ENCODE measurements around the gene MSX1. TPM values are rescaled to one million over a fixed set of nuclear protein-coding genes. Genes with fewer than 3 reads are reported as not detected.

MSX1 gene
- total RNA-seq, 2 experiments from 2014 or later = 0.12 TPM; not detected in 1

- CTCF ChIA-PET = no interaction called here
- DNase-seq (no peak), ATAC-seq (no peak)
- Mint-ChIP-seq H3K4me3 (no peak overlapping the region), H3K4me1 (no peaks in the 10 kb centered on the region), H3K36me3 (no peaks in the 10 kb centered on the region), H3K9me3 (ENCODE audit: low read depth) (peaks cover 2% of the 10 kb centered on the region), H3K27ac (no peak overlapping the region), H3K27me3 (no peaks in the 10 kb centered on the region)
These were observed 28.2 kb upstream of the MSX1 start for GRCh38 chr4:4831266-4831665.

GRCh38 chr4:4831825-4832224 is 27.6 kb upstream of the MSX1 start:
- Mint-ChIP-seq H3K4me1 (no peaks in the 10 kb centered on the region), H3K27ac (no peak overlapping the region), H3K9me3 (ENCODE audit: low read depth) (peaks cover 2% of the 10 kb centered on the region), H3K36me3 (no peaks in the 10 kb centered on the region), H3K4me3 (no peak overlapping the region), H3K27me3 (no peaks in the 10 kb centered on the region)
- no peak for ATAC-seq
- CTCF ChIA-PET = no interaction called here
- DNase-seq = no peak

GRCh38 chr4:4836044-4836443 is 23.4 kb upstream of the MSX1 start:
- no peak overlapping the region for H3K4me3 Mint-ChIP-seq
- H3K4me1 Mint-ChIP-seq = no peaks in the 10 kb centered on the region
- H3K27ac Mint-ChIP-seq = no peak overlapping the region
- no peak for ATAC-seq
- CTCF ChIA-PET = no interaction called here
- no peaks in the 10 kb centered on the region for H3K27me3 Mint-ChIP-seq
- H3K9me3 Mint-ChIP-seq (ENCODE audit: low read depth) = peaks cover 2% of the 10 kb centered on the region
- H3K36me3 Mint-ChIP-seq = no peaks in the 10 kb centered on the region
- DNase-seq = no peak

GRCh38 chr4:4837316-4837715 is 22.1 kb upstream of the MSX1 start:
- Mint-ChIP-seq H3K9me3 (ENCODE audit: low read depth) (peaks cover 2% of the 10 kb centered on the region), H3K4me1 (peaks cover 1% of the 10 kb centered on the region), H3K27ac (no peak overlapping the region), H3K4me3 (no peak overlapping the region), H3K27me3 (no peaks in the 10 kb centered on the region), H3K36me3 (no peaks in the 10 kb centered on the region)
- no peak for ATAC-seq
- CTCF ChIA-PET = no interaction called here
- DNase-seq = no peak

GRCh38 chr4:4838051-4838935 is 21.2 kb upstream of the MSX1 start:
- Mint-ChIP-seq H3K9me3 (ENCODE audit: low read depth) (peaks cover 2% of the 10 kb centered on the region), H3K27me3 (no peaks in the 10 kb centered on the region), H3K4me3 (no peak overlapping the region), H3K36me3 (no peaks in the 10 kb centered on the region), H3K27ac (no peak overlapping the region), H3K4me1 (peaks cover 11% of the 10 kb centered on the region)
- no peak for DNase-seq
- no peak for ATAC-seq
- CTCF ChIA-PET = no interaction called here

GRCh38 chr4:4838936-4839810 is 20.3 kb upstream of the MSX1 start:
- Mint-ChIP-seq H3K27ac (no peak overlapping the region), H3K4me3 (no peak overlapping the region), H3K27me3 (peaks cover 3% of the 10 kb centered on the region), H3K36me3 (no peaks in the 10 kb centered on the region), H3K4me1 (peaks cover 12% of the 10 kb centered on the region), H3K9me3 (ENCODE audit: low read depth) (no peaks in the 10 kb centered on the region)
- CTCF ChIA-PET = no interaction called here
- DNase-seq = no peak
- no peak for ATAC-seq

GRCh38 chr4:4840351-4840750 is 19.1 kb upstream of the MSX1 start:
- no peaks in the 10 kb centered on the region for H3K9me3 Mint-ChIP-seq (ENCODE audit: low read depth)
- H3K27ac Mint-ChIP-seq = no peak overlapping the region
- H3K4me3 Mint-ChIP-seq = no peak overlapping the region
- no peak for ATAC-seq
- peaks cover 7% of the 10 kb centered on the region for H3K27me3 Mint-ChIP-seq
- H3K4me1 Mint-ChIP-seq = peaks cover 12% of the 10 kb centered on the region
- no peak for DNase-seq
- no peaks in the 10 kb centered on the region for H3K36me3 Mint-ChIP-seq
- CTCF ChIA-PET = no interaction called here

- peaks cover 12% of the 10 kb centered on the region for H3K4me1 Mint-ChIP-seq
- CTCF ChIA-PET = no interaction called here
- no peaks in the 10 kb centered on the region for H3K36me3 Mint-ChIP-seq
- H3K4me3 Mint-ChIP-seq = no peak overlapping the region
- no peak overlapping the region for H3K27ac Mint-ChIP-seq
- DNase-seq = no peak
- no peak for ATAC-seq
- H3K27me3 Mint-ChIP-seq = peaks cover 7% of the 10 kb centered on the region
- no peaks in the 10 kb centered on the region for H3K9me3 Mint-ChIP-seq (ENCODE audit: low read depth)
These were observed 18.3 kb upstream of the MSX1 start for GRCh38 chr4:4841156-4841555.

GRCh38 chr4:4842476-4843441 is 16.7 kb upstream of the MSX1 start:
- DNase-seq = no peak
- H3K9me3 Mint-ChIP-seq (ENCODE audit: low read depth) = no peaks in the 10 kb centered on the region
- H3K27ac Mint-ChIP-seq = no peak overlapping the region
- H3K27me3 Mint-ChIP-seq = peaks cover 7% of the 10 kb centered on the region
- CTCF ChIA-PET = no interaction called here
- no peak overlapping the region for H3K4me3 Mint-ChIP-seq
- no peaks in the 10 kb centered on the region for H3K36me3 Mint-ChIP-seq
- peaks cover 12% of the 10 kb centered on the region for H3K4me1 Mint-ChIP-seq
- ATAC-seq = no peak

- Mint-ChIP-seq H3K4me3 (no peak overlapping the region), H3K9me3 (ENCODE audit: low read depth) (no peaks in the 10 kb centered on the region), H3K36me3 (no peaks in the 10 kb centered on the region), H3K27ac (no peak overlapping the region), H3K27me3 (peaks cover 7% of the 10 kb centered on the region), H3K4me1 (peaks cover 12% of the 10 kb centered on the region)
- ATAC-seq = no peak
- DNase-seq = no peak
- CTCF ChIA-PET = no interaction called here
These were observed 15.7 kb upstream of the MSX1 start for GRCh38 chr4:4843635-4844291.

- Mint-ChIP-seq H3K4me3 (no peak overlapping the region), H3K4me1 (peaks cover 12% of the 10 kb centered on the region), H3K27me3 (peaks cover 7% of the 10 kb centered on the region), H3K36me3 (no peaks in the 10 kb centered on the region), H3K27ac (no peak overlapping the region), H3K9me3 (ENCODE audit: low read depth) (no peaks in the 10 kb centered on the region)
- CTCF ChIA-PET = no interaction called here
- ATAC-seq (no peak), DNase-seq (no peak)
These were observed 14.4 kb upstream of the MSX1 start for GRCh38 chr4:4845027-4845426.

- H3K4me1 Mint-ChIP-seq = peaks cover 12% of the 10 kb centered on the region
- CTCF ChIA-PET = no interaction called here
- H3K27ac Mint-ChIP-seq = no peak overlapping the region
- DNase-seq (no peak), ATAC-seq (no peak)
- no peaks in the 10 kb centered on the region for H3K9me3 Mint-ChIP-seq (ENCODE audit: low read depth)
- peaks cover 15% of the 10 kb centered on the region for H3K27me3 Mint-ChIP-seq
- H3K36me3 Mint-ChIP-seq = no peaks in the 10 kb centered on the region
- no peak overlapping the region for H3K4me3 Mint-ChIP-seq
These were observed 12.5 kb upstream of the MSX1 start for GRCh38 chr4:4847011-4847410.

- peaks cover 10% of the 10 kb centered on the region for H3K4me1 Mint-ChIP-seq
- no peak overlapping the region for H3K27ac Mint-ChIP-seq
- H3K27me3 Mint-ChIP-seq = peaks cover 31% of the 10 kb centered on the region
- H3K4me3 Mint-ChIP-seq = no peak overlapping the region
- ATAC-seq (no peak), DNase-seq (no peak)
- no peaks in the 10 kb centered on the region for H3K9me3 Mint-ChIP-seq (ENCODE audit: low read depth)
- CTCF ChIA-PET = no interaction called here
- no peaks in the 10 kb centered on the region for H3K36me3 Mint-ChIP-seq
These were observed 10.9 kb upstream of the MSX1 start for GRCh38 chr4:4848540-4848939.
